Pancreas (tissue), 10 donors: Measurements from ENCODE around the gene SEPTIN1. TPM values are rescaled to one million over a fixed set of nuclear protein-coding genes. Genes with fewer than 3 reads are reported as not detected.
"Not testable (repeated sequence)": the region's sequence is repeated elsewhere in the genome, so short reads cannot be mapped to it uniquely, and the experiment has no call there.

Experiments
- ATAC-seq, 4 donors: fragments of 200-7000 bp; cut with Tn5 transposase; one replicate each; pipeline versions ENCODE4 v1.8.0 to v1.9.1; 2020; ENCODE audit warnings: mild to moderate bottlenecking in 4 of 4, moderate library complexity in 4 of 4
- DNase-seq, 6 donors: peaks; one replicate each; pipeline ENCODE4 v3.0.0-alpha.2; 2020
- FAIRE-seq: peaks from 2 replicates; lab custom pipeline; 2012; peaks lifted over from hg19 to GRCh38; lab: Jason Lieb, UNC
- H3K27ac ChIP-seq, 4 donors: fragments of 200-600 bp; sonication (generic); 1 replicate in 3 of 4; 2 replicates in 1 of 4; pipeline versions ENCODE4 v1.5.0 to v1.8.0; 2020
- H3K27me3 ChIP-seq, 4 donors: fragments of 200-600 bp; one replicate each; pipeline ENCODE4 v1.8.0; 2021
- H3K36me3 ChIP-seq, 3 donors: fragments of 200-600 bp; sonication (generic) in 1 of 3; one replicate each; pipeline versions ENCODE4 v1.5.0 to v1.8.0; 2020 to 2021
- H3K4me1 ChIP-seq, 3 donors: fragments of 200-600 bp; one replicate each; pipeline ENCODE4 v1.8.0; 2021
- H3K4me3 ChIP-seq, 4 donors: fragments of 200-600 bp; sonication (generic) in 2 of 4; one replicate each; pipeline versions ENCODE4 v1.5.0 to v1.8.0; 2020 to 2021
- H3K9me3 ChIP-seq, 4 donors: fragments of 200-600 bp; one replicate each; pipeline ENCODE4 v1.8.0; 2021
- WGBS, 2 donors: extraction: QIAGEN DNeasy Blood & Tissue Kit; methylation state at CpG; one replicate each; pipeline ENCODE4 v1.1.7; 2013; 5-methylcytosine and 5-hydroxymethylcytosine counted together
- intact Hi-C, 3 donors: fragments of 100-400 bp; cut with DNase I; formaldehyde crosslinking; loops; one replicate each; pipeline versions ENCODE4 v1.11.1 to v1.14.2; 2022
- polyA plus RNA-seq, 2 donors: library from polyadenylated mRNA; stranded (reverse); fragments of 200-250 nt; gene quantifications; one replicate each; pipeline ENCODE4 v1.2.3, GENCODE V29; 2013
- total RNA-seq, 6 donors: library from RNA; stranded (reverse); fragmentation: NEBNext Ultra II Directional in 4 of 6; extraction: Animal tissue kit (Norgen Biotek cat#: 25700) in 4 of 6; gene quantifications; one replicate each; pipeline versions ENCODE4 v1.2.1 to v1.2.4, GENCODE V29; 2021 to 2023
- TF ChIP-seq, protein P1 (sequence below), 4 donors: fragments of 200-600 bp; sonication (generic) in 3 of 4; IDR thresholded peaks; one replicate each; pipeline versions ENCODE4 v1.5.0 to v1.8.0; 2021; ENCODE audit warnings: antibody characterized with exemption in 4 of 4
- donor health status: healthy with polysubstance abuse.
- donor health status: DM: no; HTN: no; CAD: no; lungs with moderate emphysema.
- donor health status: DM: no; HTN: no; CAD: no.
- donor health status: control.
- donor health status: control.
- donor health status: Bipolar disorder and iron deficiency.
- donor health status: DM: yes; HTN: yes; CAD: no.
- donor health status: DM: no; HTN: no; CAD: no.
- donor health status: DM: no; HTN: no; CAD: no.
- donor health status: DM: yes; HTN: yes; CAD: no.

Gene SEPTIN1
- total and polyA plus RNA-seq, 8 donors: 0.63 to 3.3 (median 1.5) TPM

- ATAC-seq (no peak), FAIRE-seq (no peak), DNase-seq (peak in 1 of 6 donors; percentile 5)
- H3K27me3 ChIP-seq: no peaks in the 10 kb centered on the region
- peaks cover 9 to 25% (median 20%) of the 10 kb centered on the region in 3 donors for H3K4me1 ChIP-seq
- H3K27ac ChIP-seq: no peak overlapping the region
- TF ChIP-seq, protein P1, sequence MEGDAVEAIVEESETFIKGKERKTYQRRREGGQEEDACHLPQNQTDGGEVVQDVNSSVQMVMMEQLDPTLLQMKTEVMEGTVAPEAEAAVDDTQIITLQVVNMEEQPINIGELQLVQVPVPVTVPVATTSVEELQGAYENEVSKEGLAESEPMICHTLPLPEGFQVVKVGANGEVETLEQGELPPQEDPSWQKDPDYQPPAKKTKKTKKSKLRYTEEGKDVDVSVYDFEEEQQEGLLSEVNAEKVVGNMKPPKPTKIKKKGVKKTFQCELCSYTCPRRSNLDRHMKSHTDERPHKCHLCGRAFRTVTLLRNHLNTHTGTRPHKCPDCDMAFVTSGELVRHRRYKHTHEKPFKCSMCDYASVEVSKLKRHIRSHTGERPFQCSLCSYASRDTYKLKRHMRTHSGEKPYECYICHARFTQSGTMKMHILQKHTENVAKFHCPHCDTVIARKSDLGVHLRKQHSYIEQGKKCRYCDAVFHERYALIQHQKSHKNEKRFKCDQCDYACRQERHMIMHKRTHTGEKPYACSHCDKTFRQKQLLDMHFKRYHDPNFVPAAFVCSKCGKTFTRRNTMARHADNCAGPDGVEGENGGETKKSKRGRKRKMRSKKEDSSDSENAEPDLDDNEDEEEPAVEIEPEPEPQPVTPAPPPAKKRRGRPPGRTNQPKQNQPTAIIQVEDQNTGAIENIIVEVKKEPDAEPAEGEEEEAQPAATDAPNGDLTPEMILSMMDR (IDR thresholded peaks at IDR 0.05): no peak
- peaks cover 0 to 20% (median 12%) of the 10 kb centered on the region in 3 donors for H3K36me3 ChIP-seq
- no peak overlapping the region for H3K4me3 ChIP-seq
- H3K9me3 ChIP-seq: no peaks in the 10 kb centered on the region
- intact Hi-C loops: no loop called here
- 91 to 96% methylated on average over 7 of the region's 7 CpGs for WGBS, 2 donors
Measured at GRCh38 chr16:30348929-30349328, 33.4 kb downstream of the SEPTIN1 start.

DNA sequence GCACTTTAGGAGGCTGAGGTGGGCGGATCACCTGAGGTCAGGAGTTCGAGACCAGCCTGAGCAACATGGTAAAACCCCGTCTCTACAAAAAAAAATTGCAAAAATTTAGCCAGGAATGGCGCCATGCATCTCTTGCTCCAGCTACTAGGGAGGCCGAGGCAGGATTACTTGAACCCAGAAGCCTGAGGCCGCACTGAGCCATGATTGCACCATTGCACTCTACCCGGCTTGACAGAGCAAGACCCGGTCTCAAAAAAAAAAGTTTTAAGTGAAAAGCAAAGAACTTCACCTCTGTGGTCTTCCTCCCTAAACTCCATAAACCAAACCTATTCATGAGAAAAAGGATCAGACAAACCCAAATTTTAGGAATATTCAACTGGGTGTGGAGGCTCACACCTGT, 34.2 kb downstream of the SEPTIN1 start:
- TF ChIP-seq, protein P1 (IDR thresholded peaks at IDR 0.05): no peak
- H3K4me3 ChIP-seq: no peak overlapping the region
- H3K27me3 ChIP-seq: no peaks in the 10 kb centered on the region
- H3K36me3 ChIP-seq: peaks cover 0 to 20% (median 12%) of the 10 kb centered on the region in 3 donors
- ATAC-seq (no peak), FAIRE-seq (no peak), DNase-seq (no peak)
- WGBS, 2 donors: 92 to 97% methylated on average over 8 of the region's 8 CpGs
- peaks cover 9 to 18% (median 13%) of the 10 kb centered on the region in 3 donors for H3K4me1 ChIP-seq
- H3K9me3 ChIP-seq: no peaks in the 10 kb centered on the region
- H3K27ac ChIP-seq: no peak overlapping the region
- intact Hi-C loops: no loop called here

- TF ChIP-seq, protein P1 (IDR thresholded peaks at IDR 0.05): no peak
- Histone ChIP-seq H3K36me3 (peaks cover 0 to 12% (median 12%) of the 10 kb centered on the region in 3 donors), H3K27me3 (no peaks in the 10 kb centered on the region), H3K4me1 (peaks cover 0 to under 1% (median 0%) of the 10 kb centered on the region in 3 donors), H3K9me3 (no peaks in the 10 kb centered on the region), H3K4me3 (no peak overlapping the region), H3K27ac (no peak overlapping the region)
- FAIRE-seq: no peak
- 87 to 93% methylated on average over 3 of the region's 3 CpGs for WGBS, 2 donors
- peak in 1 of 6 donors; percentile 13 for DNase-seq
- intact Hi-C loops: no loop called here
- no peak for ATAC-seq
Measured at GRCh38 chr16:30346286-30346685, 36.1 kb downstream of the SEPTIN1 start.

GRCh38 chr16:30343491-30343820, 38.9 kb downstream of the SEPTIN1 start:
- ATAC-seq, H3K27ac ChIP-seq, H3K27me3 ChIP-seq, DNase-seq, FAIRE-seq, intact Hi-C loops, H3K4me3 ChIP-seq, H3K36me3 ChIP-seq, H3K9me3 ChIP-seq, H3K4me1 ChIP-seq: not testable (repeated sequence)
- WGBS, 2 donors: 89 to 93% methylated on average over 11 of the region's 11 CpGs

- FAIRE-seq (no peak), DNase-seq (no peak), ATAC-seq (no peak)
- Histone ChIP-seq H3K36me3 (no peaks in the 10 kb centered on the region), H3K27me3 (no peaks in the 10 kb centered on the region), H3K9me3 (no peaks in the 10 kb centered on the region), H3K4me1 (no peaks in the 10 kb centered on the region), H3K27ac (no peak overlapping the region), H3K4me3 (no peak overlapping the region)
- TF ChIP-seq, protein P1 (IDR thresholded peaks at IDR 0.05): no peak
- WGBS, 2 donors: 85 to 91% methylated on average over 32 of the region's 32 CpGs
- intact Hi-C loops: no loop called here
Measured at GRCh38 chr16:30342751-30343490, 39.4 kb downstream of the SEPTIN1 start.

GRCh38 chr16:30341971-30342370, 40.4 kb downstream of the SEPTIN1 start:
- H3K27me3 ChIP-seq, H3K4me3 ChIP-seq, ATAC-seq, H3K36me3 ChIP-seq, FAIRE-seq, H3K4me1 ChIP-seq, H3K27ac ChIP-seq, intact Hi-C loops, DNase-seq, H3K9me3 ChIP-seq: not testable (repeated sequence)
- 87 to 97% methylated on average over 7 to 8 of the region's 8 CpGs for WGBS, 2 donors
